Choroid plexus epithelial cell (primary cell): ENCODE data around the gene DNAJB12.

Experiments
- DNase-seq: peaks from one replicate; pipeline ENCODE4 v3.0.0-alpha.2; 2010; ENCODE audit warnings: low read depth
- H3K4me3 ChIP-seq: 2 replicates; pipeline ENCODE4 v1.5.1; 2011; ENCODE audit warnings: low read depth, mild to moderate bottlenecking, control low read depth, low read length, moderate library complexity
- TF ChIP-seq, protein P1 (sequence below): conservative IDR thresholded peaks from 2 replicates; pipeline ENCODE4 v1.5.1; 2011; ENCODE audit warnings: low read depth, mild to moderate bottlenecking, control low read depth, inconsistent platforms, low read length, moderate library complexity

Gene DNAJB12

DNA sequence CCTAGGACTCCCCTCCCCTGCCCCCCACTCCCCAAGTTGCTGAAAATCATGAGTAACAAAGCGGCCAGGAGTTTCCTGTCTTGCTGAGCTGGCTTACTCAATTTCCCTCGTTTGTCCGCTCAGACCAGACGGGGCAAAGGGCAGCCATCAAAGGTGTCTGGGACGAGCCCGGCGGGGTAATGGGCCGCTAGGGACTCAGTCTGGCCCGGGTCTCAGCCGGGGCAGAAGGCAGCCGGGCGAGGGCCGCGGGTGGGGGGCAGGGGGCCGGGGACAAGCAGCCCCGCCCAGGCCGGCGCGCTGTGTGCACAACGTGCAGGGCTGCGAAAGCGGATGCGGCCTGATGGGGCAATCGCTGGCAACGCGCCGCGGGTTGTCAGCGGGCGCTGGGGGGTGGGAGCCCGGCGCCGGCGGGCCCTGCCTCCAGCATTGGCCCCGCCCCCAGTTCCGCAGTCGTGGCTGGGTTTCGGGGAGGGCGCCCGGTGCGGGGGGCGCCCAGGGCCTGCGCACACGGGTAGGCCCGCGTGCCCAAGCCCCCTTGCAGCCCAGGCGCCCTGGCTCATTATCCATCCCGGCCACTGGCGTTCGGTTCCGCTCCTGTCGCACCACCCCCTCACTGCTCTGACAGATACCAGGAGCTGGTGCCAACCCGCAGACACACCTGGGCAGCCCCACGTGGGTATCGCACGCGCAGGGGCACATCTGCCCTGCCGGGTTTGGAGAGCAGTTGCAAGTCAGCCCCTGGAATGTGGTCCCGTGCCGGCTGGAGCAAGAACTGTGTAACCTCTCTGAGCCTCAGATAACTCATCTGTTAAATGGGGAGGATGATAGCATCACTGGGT is 35.1 kb downstream of the DNAJB12 start:
- peak overlapping the region; percentile 34 for H3K4me3 ChIP-seq
- peak; percentile 95 for DNase-seq

DNA sequence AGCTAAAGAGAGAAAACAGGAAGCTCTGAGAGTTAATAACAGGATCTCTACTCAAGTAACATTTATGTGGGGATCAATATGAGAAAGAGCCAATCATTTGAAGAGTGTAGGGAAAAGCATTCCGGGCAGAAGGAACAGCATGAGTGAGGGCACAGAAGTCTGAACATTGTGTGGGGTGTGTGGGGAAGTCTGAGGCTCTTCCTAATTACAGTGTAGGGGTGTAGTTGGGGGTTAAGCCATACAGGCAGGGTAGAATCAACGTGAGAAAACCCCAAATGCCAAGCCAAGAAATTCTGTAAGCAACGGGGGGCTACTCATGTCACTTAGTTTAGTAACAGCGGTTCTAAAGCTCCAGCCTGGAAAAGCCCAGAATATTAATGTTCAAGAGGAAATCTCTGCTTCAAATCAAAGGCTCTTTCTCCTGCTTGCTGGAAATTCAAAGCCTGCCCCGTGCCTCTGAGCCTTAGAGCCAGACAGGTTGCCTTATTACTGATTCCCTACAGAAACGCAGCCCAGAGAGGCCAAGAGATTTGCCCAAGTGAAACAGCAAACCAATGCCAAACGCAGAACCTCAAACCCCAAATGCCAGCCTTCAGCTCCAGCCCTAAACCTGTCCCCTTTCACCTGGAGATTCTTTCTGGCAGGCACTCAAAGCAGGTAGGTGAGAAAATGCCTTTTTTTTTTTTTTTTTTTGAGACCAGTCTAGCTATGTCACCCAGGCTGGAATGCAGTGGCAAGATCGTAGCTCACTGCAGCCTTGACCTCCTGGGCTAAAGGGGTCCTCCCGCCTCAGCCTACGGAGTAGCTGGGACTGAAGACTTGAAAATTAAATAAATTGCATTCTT is 36.1 kb downstream of the DNAJB12 start:
- peak; percentile 40 for DNase-seq
- H3K4me3 ChIP-seq = no peak overlapping the region
- TF ChIP-seq, protein P1, sequence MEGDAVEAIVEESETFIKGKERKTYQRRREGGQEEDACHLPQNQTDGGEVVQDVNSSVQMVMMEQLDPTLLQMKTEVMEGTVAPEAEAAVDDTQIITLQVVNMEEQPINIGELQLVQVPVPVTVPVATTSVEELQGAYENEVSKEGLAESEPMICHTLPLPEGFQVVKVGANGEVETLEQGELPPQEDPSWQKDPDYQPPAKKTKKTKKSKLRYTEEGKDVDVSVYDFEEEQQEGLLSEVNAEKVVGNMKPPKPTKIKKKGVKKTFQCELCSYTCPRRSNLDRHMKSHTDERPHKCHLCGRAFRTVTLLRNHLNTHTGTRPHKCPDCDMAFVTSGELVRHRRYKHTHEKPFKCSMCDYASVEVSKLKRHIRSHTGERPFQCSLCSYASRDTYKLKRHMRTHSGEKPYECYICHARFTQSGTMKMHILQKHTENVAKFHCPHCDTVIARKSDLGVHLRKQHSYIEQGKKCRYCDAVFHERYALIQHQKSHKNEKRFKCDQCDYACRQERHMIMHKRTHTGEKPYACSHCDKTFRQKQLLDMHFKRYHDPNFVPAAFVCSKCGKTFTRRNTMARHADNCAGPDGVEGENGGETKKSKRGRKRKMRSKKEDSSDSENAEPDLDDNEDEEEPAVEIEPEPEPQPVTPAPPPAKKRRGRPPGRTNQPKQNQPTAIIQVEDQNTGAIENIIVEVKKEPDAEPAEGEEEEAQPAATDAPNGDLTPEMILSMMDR = no peak

More for the DNA sequence above, 35.1 kb downstream of the DNAJB12 start:
- TF ChIP-seq, protein P1 = no peak

DNA sequence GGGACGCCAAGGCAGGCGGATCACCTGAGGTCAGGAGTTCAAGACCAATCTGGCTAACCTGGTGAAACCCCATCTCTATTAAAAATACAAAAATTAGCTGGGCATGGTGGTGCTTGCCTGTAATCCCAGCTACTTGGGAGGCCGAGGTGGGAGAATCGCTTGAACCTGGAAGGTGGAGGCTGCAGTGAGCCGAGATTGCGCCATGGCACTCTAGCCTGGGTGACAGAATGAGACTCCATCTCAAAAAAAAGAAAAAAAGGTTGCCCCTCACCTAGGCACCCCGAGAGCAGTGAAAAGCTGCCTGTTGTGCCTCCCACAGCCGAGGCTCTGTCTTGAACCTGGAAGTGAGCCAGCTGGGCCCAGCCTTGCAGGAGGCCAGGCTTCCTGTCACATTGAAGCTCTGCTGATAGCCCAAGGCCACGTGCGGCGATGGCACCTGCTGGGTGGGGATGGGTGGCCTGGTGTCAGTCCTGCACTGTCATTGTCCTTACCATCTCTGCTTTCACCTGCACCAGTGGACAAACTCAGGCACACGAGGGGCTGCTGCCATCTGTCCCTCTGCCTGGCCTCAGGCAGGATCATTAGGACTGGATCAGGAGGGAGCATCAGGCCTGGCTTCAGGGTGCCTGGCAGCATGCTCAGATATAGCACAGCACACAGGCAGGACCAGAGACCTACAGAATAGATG is 37.8 kb downstream of the DNAJB12 start:
- H3K4me3 ChIP-seq = no peak overlapping the region
- no peak for DNase-seq
- TF ChIP-seq, protein P1 = no peak

DNA sequence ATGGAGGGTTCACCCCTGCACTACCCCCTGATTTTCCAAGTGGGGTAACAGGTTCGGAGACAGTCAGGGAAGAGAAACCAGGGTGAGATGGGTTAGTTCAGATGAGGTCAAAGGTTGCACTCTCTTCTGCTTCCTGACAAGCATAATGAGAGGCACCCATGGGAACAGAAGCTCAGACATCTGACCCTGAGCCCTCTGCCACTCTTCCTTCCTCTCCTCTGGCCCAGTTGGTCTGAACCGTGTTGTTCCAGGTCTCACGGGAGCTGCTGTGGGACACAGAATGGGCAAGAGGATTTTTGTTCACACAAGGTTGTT is 38.4 kb downstream of the DNAJB12 start:
- no peak for DNase-seq
- TF ChIP-seq, protein P1 = no peak
- H3K4me3 ChIP-seq = no peak overlapping the region

DNA sequence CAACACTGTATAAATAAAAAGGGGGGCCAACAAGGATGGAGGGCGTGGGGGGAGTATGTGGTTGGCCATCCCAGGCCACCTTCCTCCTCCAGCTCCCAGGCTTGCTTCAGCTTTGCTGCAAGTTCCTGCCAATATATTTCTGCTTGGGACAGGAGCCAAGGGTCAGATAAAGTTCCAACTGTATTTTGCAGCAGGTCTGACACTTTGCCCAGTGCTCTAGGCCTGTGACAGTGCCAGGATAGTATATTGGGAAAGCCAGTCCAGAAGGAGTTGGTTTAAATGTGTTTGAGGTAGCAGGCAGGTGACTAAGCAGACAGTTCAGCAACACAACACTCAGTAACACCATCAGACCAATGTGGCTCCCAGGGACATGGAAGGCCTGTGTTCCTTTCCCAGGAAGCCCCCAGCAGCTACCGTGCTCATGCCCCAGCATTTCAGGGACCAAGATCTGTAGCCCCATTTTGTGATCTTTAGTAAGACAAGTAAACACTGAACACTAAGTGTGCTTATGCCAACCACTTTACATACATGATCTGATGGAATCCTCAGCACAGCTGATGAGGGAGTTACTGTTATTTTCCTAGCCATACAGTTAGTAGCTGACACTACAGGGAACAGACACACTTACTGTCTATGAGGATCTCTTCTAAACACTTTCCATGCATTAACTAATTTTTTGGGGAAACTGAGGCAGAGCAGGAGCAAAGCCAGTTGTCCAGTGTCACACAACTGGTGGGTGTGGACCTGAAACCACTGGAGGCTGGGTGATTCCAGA is 38.9 kb downstream of the DNAJB12 start:
- no peak overlapping the region for H3K4me3 ChIP-seq
- TF ChIP-seq, protein P1 = no peak
- DNase-seq = peak; percentile 46

DNA sequence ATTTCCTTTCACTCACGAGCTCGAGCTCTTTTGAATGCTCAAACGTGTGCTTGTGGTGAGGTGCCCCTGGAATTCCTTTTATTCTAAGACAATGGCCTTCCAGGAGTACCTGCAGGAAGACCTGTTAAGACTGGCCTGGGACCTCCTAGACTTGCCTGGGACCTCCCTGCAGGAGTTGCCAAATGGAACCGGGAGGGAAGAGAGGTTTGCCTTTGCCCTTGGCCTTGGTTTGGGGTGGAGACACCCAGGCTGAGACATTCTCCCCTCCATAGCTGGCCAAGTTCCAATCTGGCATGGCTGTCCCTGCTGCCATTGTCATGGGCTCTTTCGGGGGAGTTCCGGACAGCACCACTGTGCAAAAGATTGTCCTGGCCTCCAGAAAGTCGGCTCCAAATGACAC is 39.7 kb downstream of the DNAJB12 start:
- DNase-seq = no peak
- H3K4me3 ChIP-seq = no peak overlapping the region
- TF ChIP-seq, protein P1 = no peak
